ENCODE results near the gene DNAJC3.
"Not testable (repeated sequence)": the region's sequence is repeated elsewhere in the genome, so short reads cannot be mapped to it uniquely, and the experiment has no call there.

DNAJC3 gene

GRCh38 chr13:95714142-95714832 is 37.3 kb downstream of the DNAJC3 start:
- DNase-seq (ENCODE audit: low spot score): no peak

- DNase-seq (ENCODE audit: low spot score): no peak
Observed at GRCh38 chr13:95716231-95716630, 39.3 kb downstream of the DNAJC3 start.

DNA sequence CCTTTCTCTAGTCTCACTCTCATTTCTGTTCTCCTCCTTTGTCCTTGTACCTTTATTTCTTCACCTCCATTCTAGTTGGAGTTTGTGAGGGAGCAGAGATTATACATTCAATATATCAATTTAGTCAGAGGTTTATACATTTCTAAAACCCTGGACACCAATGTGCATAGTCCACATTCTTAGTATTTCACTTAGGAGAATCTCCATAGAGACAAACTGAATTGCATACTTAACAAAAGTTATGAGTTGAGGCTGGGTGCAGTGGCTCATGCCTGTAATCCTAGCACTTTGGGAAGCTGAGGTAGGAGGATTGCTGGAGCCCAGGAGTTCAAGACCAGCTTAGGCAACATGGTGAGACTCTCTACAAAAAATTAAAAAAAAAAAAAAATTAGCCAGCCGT is 45.3 kb downstream of the DNAJC3 start:
- no peak for DNase-seq (ENCODE audit: low spot score)

- DNase-seq (ENCODE audit: low spot score): no peak
Observed at GRCh38 chr13:95723438-95723837, 46.5 kb downstream of the DNAJC3 start.

DNA sequence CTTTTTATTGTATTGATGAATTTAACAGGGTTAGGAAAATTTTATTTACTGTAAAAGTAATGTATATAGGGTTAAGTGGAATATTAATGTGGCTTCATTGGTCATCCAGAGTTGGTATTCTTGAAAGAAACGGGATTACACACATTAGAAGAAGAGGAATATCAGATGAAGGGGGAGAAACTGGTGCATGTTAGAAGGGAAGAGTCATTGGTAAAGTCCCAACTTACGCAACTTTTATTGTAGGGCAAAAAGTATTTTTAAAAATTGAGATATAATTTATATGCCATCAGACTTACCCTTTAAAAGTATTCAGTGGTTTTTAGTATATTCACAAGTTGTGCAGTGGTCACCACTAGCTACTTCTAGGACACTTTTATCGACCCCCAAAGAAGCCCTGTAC is 47.3 kb downstream of the DNAJC3 start:
- DNase-seq (ENCODE audit: low spot score): no peak

DNA sequence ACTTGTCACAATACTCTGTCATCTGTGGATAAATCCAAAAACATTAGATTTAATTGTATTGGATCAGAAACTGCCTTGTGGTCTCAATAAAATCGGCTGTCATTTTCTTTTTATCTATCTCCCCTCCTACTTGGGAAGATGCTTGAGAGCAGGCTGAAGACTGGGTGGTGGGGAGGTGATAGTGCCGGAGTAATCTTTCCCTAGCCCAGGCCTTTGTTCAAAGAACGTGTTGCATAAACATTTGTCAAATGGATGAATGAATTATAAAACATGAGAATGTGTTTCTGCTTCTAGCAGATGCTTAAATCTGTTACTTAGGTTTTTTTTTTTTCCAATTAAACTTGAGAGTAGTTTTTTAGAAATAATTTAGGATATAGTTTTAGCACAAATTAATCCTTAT is 49.9 kb downstream of the DNAJC3 start:
- no peak for DNase-seq (ENCODE audit: low spot score)

- no peak for DNase-seq (ENCODE audit: low spot score)
Observed at GRCh38 chr13:95728957-95729356, 52.0 kb downstream of the DNAJC3 start.

- DNase-seq (ENCODE audit: low spot score): no peak
Observed at GRCh38 chr13:95734124-95734523, 57.2 kb downstream of the DNAJC3 start.

- not testable (repeated sequence) for DNase-seq (ENCODE audit: low spot score)
Observed at GRCh38 chr13:95740071-95740978, 63.4 kb downstream of the DNAJC3 start.

- DNase-seq (ENCODE audit: low spot score): no peak
Observed at GRCh38 chr13:95740979-95741320, 64.0 kb downstream of the DNAJC3 start.

- DNase-seq (ENCODE audit: low spot score): no peak
Observed at GRCh38 chr13:95741584-95742563, 64.9 kb downstream of the DNAJC3 start.

- no peak for DNase-seq (ENCODE audit: low spot score)
Observed at GRCh38 chr13:95743192-95743591, 66.3 kb downstream of the DNAJC3 start.

- no peak for DNase-seq (ENCODE audit: low spot score)
Observed at GRCh38 chr13:95745289-95745688, 68.3 kb downstream of the DNAJC3 start.

DNA sequence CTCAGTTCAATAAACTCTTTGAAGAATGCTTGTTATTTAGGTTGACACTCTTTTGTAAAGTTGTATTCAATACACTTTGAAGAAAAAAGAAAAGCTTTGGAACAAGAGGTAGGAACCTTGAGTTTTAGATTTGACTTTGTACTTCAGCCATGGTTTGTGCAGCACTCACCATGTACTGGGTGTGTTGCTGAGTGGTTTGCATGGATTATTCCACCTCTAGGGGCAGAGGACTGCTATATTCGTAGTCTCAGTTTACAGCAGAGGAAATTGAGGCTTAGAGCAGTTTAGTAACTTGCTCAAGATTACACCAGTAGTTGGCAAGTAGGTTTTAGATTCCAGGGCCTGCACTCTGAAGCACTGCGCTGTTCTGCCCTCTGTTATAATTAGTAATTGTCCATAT is 68.8 kb downstream of the DNAJC3 start:
- DNase-seq (ENCODE audit: low spot score): no peak

GRCh38 chr13:95749545-95749944 is 72.6 kb downstream of the DNAJC3 start:
- DNase-seq (ENCODE audit: low spot score): no peak

DNA sequence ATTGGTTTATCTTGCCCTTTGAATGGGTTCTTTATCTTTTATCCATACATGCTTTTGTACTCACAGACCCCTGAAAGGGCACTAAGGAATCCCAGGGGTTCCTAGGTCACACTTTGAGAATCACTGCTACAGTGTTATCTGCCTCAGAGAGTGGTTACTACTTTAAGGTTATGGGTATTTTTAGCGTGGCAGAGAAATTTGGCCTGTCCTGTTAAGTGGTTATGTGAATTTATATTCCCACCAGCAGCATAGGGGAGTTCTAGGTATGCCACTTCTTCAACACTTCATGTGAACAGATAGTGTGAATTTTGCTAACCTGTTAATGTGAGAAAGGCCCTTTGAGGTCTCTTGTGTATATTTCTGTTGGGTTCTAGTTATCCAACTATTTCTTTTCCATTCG is 75.7 kb downstream of the DNAJC3 start:
- DNase-seq (ENCODE audit: low spot score): no peak

GRCh38 chr13:95754069-95754468 is 77.1 kb downstream of the DNAJC3 start:
- no peak for DNase-seq (ENCODE audit: low spot score)

DNA sequence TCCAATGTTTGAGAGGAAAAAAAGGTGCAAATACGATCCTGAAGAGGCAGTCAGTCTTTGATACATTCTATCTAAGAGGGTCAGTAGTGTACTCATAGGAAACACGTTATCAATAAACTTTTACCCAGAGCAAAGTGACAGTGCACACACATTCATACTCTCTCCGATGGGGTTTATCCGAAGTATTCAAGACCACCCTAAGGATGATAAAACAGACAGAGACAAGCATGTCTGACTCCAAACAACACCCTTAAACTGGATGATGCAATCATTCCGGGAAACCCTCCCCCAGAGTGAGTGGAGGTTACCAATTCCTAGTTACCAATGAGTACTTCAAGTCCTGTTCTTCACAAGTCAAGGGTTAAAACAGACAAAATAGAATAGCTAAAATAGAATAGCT is 79.1 kb downstream of the DNAJC3 start:
- DNase-seq (ENCODE audit: low spot score): no peak

DNA sequence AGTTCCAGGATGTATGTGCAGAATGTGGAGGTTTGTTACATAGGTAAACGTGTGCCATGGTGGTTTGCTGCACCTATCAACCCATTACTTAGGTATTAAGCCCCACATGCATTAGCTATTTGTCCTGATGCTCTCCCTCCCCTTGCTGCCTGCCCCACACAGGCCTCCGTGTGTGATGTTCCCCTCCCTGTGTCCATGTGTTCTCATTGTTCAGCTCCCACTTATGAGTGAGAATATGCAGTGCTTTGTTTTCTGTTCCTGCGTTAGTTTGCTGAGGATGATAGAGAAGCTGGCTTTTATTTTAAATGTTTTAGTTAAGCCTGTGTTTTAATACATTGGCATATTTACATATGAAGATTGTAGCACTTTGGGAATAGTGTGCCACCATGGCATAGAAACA is 85.7 kb downstream of the DNAJC3 start:
- DNase-seq (ENCODE audit: low spot score): peak; percentile 37

- DNase-seq (ENCODE audit: low spot score): no peak
Observed at GRCh38 chr13:95763601-95764000, 86.7 kb downstream of the DNAJC3 start.

DNA sequence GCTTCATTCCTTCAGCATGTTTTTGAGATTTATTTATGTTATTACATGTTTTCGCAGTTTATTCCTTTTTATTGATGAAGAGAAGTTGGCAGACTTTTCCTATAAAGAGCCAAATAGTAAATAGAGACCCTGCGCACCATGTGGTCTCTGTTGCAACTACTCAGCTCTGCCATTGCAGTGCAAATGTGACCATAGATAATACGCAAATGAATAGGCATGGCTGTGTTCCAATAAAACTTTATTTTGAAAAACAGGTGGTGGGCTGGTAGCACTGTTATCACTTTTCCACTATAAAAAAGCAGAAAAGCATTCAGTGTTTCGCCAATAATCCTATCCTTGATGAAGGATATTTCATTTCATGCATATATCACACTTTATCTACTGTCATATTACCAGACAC is 95.0 kb downstream of the DNAJC3 start:
- DNase-seq (ENCODE audit: low spot score): no peak

DNA sequence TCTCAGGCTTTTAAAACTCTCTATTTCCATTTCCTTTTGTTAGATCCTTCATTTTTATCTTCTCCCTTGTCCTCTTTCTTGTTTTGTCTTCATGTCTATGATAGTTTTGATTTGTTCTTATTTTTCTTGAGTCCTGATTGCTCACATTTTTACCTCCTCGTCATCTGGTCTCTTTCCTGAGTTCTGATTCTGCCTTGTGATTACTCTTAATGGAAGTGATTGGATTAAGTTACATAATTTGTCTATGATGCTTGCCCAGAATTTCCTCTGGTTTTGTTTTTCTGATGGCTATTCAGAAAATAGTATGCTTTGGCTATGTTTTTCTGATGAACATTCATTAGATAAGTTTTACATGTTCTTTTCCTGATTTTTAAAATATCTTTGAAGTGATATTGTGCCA is 102.6 kb downstream of the DNAJC3 start:
- DNase-seq (ENCODE audit: low spot score): no peak

Data from globus pallidus (tissue), 1 donor.